Measurements from ENCODE around the gene SPDYE16. TPM values are rescaled to one million over a fixed set of nuclear protein-coding genes. Genes with fewer than 3 reads are reported as not detected.
"Not testable (repeated sequence)": the region's sequence is repeated elsewhere in the genome, so short reads cannot be mapped to it uniquely, and the experiment has no call there.

SPDYE16 gene
- total RNA-seq, 1 experiment from 2014 or later: not detected

GRCh38 chr7:76559685-76560084 lies 16.6 kb upstream of the SPDYE16 start:
- not testable (repeated sequence) for H3T11ph ChIP-seq (ENCODE audit: low read length); H3K27ac ChIP-seq (ENCODE audit: insufficient read length, low read depth, low read length); H4K20me1 ChIP-seq (ENCODE audit: control insufficient read depth, insufficient read depth, insufficient read length); H3K23ac ChIP-seq (ENCODE audit: insufficient read length, low read depth, low read length); H3K4me2 ChIP-seq (ENCODE audit: insufficient read depth, insufficient read length, low read length); H4K8ac ChIP-seq (replicated peaks; ENCODE audit: insufficient read length, low read depth, low read length); H3K56ac ChIP-seq (ENCODE audit: insufficient read length, low read depth, low read length); H3K9ac ChIP-seq (ENCODE audit: extremely low read depth, insufficient read length, low read length); H2BK20ac ChIP-seq (ENCODE audit: low read depth, low read length, poor library complexity, severe bottlenecking); DNase-seq; H4K5ac ChIP-seq (ENCODE audit: insufficient read length, low read depth, low read length); H3K23me2 ChIP-seq (ENCODE audit: insufficient read length, low read depth, low read length, poor library complexity, severe bottlenecking); H2BK120ac ChIP-seq (ENCODE audit: low read depth, low read length, poor library complexity, severe bottlenecking); H3K14ac ChIP-seq (ENCODE audit: insufficient read depth, low read length); H3K4me3 Mint-ChIP-seq; H2BK5ac ChIP-seq (ENCODE audit: insufficient read length, low read length); H3K79me2 ChIP-seq (ENCODE audit: insufficient read depth, low read length); H3K18ac ChIP-seq (ENCODE audit: insufficient read length, low read depth, low read length); H2AFZ ChIP-seq (ENCODE audit: low read length); H3K79me1 ChIP-seq (ENCODE audit: insufficient read depth, low read depth, low read length, poor library complexity, severe bottlenecking); H2BK15ac ChIP-seq (ENCODE audit: low read depth, low read length); H3K9me3 ChIP-seq (ENCODE audit: control insufficient read depth, low read depth, low read length); H3K4me1 Mint-ChIP-seq; H4K91ac ChIP-seq (ENCODE audit: insufficient read length, low read depth, low read length); H3K27me3 Mint-ChIP-seq (ENCODE audit: low read depth); H2AK5ac ChIP-seq (ENCODE audit: insufficient read length, low read length); H2BK12ac ChIP-seq (ENCODE audit: insufficient read length, low read depth, low read length); H3K4ac ChIP-seq (ENCODE audit: low read depth, low read length); H3K27me3 ChIP-seq (ENCODE audit: insufficient read depth, low read length); H3K4me1 ChIP-seq (ENCODE audit: insufficient read depth, low read length)
- Mint-ChIP-seq H3K9me3 (peaks cover 13 to 15% of the 10 kb centered on the region in 2 experiments), H3K36me3 (ENCODE audit: insufficient read depth in 1 of 3, low read depth in 3 of 3) (peaks cover 21 to 30% (median 25%) of the 10 kb centered on the region in 3 experiments), H3K27ac (peak overlapping the region in 1 of 3 experiments; percentile 36; a peak in 2 of 7 replicates)
- no CpG with 5 or more reads among the region's 6 CpGs for WGBS (ENCODE audit: extremely low coverage, insufficient read length, low lambda C conversion rate)

- not testable (repeated sequence) for H2AK5ac ChIP-seq (ENCODE audit: insufficient read length, low read length); H3K27me3 ChIP-seq (ENCODE audit: insufficient read depth, low read length); H3T11ph ChIP-seq (ENCODE audit: low read length); H2BK120ac ChIP-seq (ENCODE audit: low read depth, low read length, poor library complexity, severe bottlenecking); H3K9ac ChIP-seq (ENCODE audit: extremely low read depth, insufficient read length, low read length); H3K23me2 ChIP-seq (ENCODE audit: insufficient read length, low read depth, low read length, poor library complexity, severe bottlenecking); H3K27ac Mint-ChIP-seq; H2BK12ac ChIP-seq (ENCODE audit: insufficient read length, low read depth, low read length); H2BK5ac ChIP-seq (ENCODE audit: insufficient read length, low read length); H3K4me1 Mint-ChIP-seq; H3K14ac ChIP-seq (ENCODE audit: insufficient read depth, low read length); H3K4me1 ChIP-seq (ENCODE audit: insufficient read depth, low read length); H4K91ac ChIP-seq (ENCODE audit: insufficient read length, low read depth, low read length); H3K79me2 ChIP-seq (ENCODE audit: insufficient read depth, low read length); DNase-seq; H4K20me1 ChIP-seq (ENCODE audit: control insufficient read depth, insufficient read depth, insufficient read length); H3K18ac ChIP-seq (ENCODE audit: insufficient read length, low read depth, low read length); H3K9me3 Mint-ChIP-seq; H2BK20ac ChIP-seq (ENCODE audit: low read depth, low read length, poor library complexity, severe bottlenecking); H3K56ac ChIP-seq (ENCODE audit: insufficient read length, low read depth, low read length); H2BK15ac ChIP-seq (ENCODE audit: low read depth, low read length); H3K4ac ChIP-seq (ENCODE audit: low read depth, low read length); H3K9me3 ChIP-seq (ENCODE audit: control insufficient read depth, low read depth, low read length); H4K5ac ChIP-seq (ENCODE audit: insufficient read length, low read depth, low read length); H2AFZ ChIP-seq (ENCODE audit: low read length); H3K4me3 Mint-ChIP-seq; H4K8ac ChIP-seq (replicated peaks; ENCODE audit: insufficient read length, low read depth, low read length); H3K23ac ChIP-seq (ENCODE audit: insufficient read length, low read depth, low read length); H3K4me2 ChIP-seq (ENCODE audit: insufficient read depth, insufficient read length, low read length); H3K27ac ChIP-seq (ENCODE audit: insufficient read length, low read depth, low read length); H3K79me1 ChIP-seq (ENCODE audit: insufficient read depth, low read depth, low read length, poor library complexity, severe bottlenecking); H3K27me3 Mint-ChIP-seq (ENCODE audit: low read depth)
- no CpG with 5 or more reads among the region's 6 CpGs for WGBS (ENCODE audit: extremely low coverage, insufficient read length, low lambda C conversion rate)
- H3K36me3 Mint-ChIP-seq (ENCODE audit: insufficient read depth in 1 of 3, low read depth in 3 of 3): peaks cover 7 to 19% (median 13%) of the 10 kb centered on the region in 3 experiments
These were observed 8.9 kb upstream of the SPDYE16 start for GRCh38 chr7:76551992-76552391.
